Activated T-cell treated with anti-CD3 and anti-CD28 coated beads, Interleukin-2, amount 50 U/mL, for 72 hours (primary cell): ENCODE data around the gene TGDS. TPM values are rescaled to one million over a fixed set of nuclear protein-coding genes. Genes with fewer than 3 reads are reported as not detected.

Experiments used
- ATAC-seq, 2 donors: fragments of 150-1000 bp; cut with Tn5 transposase; replicated peaks in 1 of 2; 2 replicates each; pipeline ENCODE4 v1.10.0; 2021; ENCODE audit warnings: moderate library complexity in 2 of 2, mild to moderate bottlenecking in 1 of 2
- DNase-seq, 2 donors: peaks; one replicate each; pipeline ENCODE4 v3.0.0; 2021 to 2022; ENCODE audit warnings: mixed read lengths in 1 of 2
- H3K27ac Mint-ChIP-seq: one replicate; pipeline ENCODE4 v1.8.0; 2022; ENCODE audit warnings: mild to moderate bottlenecking, moderate library complexity, mixed read lengths
- H3K27me3 Mint-ChIP-seq: one replicate; pipeline ENCODE4 v1.8.0; 2022; ENCODE audit warnings: low read depth, mixed read lengths
- H3K36me3 Mint-ChIP-seq, 2 donors: one replicate each; pipeline ENCODE4 v1.8.0; 2022; ENCODE audit warnings: mixed read lengths in 2 of 2, mild to moderate bottlenecking in 1 of 2; ENCODE audit not compliant: insufficient read depth in 2 of 2
- H3K4me1 Mint-ChIP-seq: one replicate; pipeline ENCODE4 v1.8.0; 2022; ENCODE audit warnings: low read depth, mixed read lengths
- H3K4me3 Mint-ChIP-seq, 2 donors: one replicate each; pipeline ENCODE4 v1.8.0; 2022; ENCODE audit warnings: mild to moderate bottlenecking in 2 of 2, mixed read lengths in 2 of 2, moderate library complexity in 2 of 2
- H3K9me3 Mint-ChIP-seq, 2 donors: one replicate each; pipeline ENCODE4 v1.8.0; 2022; ENCODE audit warnings: mixed read lengths in 2 of 2
- total RNA-seq, 2 donors: library from RNA; stranded (reverse); gene quantifications; one replicate each; pipeline ENCODE4 v1.2.3, GENCODE V29; 2022

TGDS gene
- total RNA-seq, 2 donors from 2014 or later, result 20.7 to 21.1 TPM

- DNase-seq, result no peak
- Mint-ChIP-seq H3K27ac (no peak overlapping the region), H3K36me3 (peaks cover 4 to 8% of the 10 kb centered on the region in 2 donors), H3K4me3 (no peak overlapping the region), H3K27me3 (no peaks in the 10 kb centered on the region), H3K4me1 (peaks cover 8% of the 10 kb centered on the region), H3K9me3 (no peaks in the 10 kb centered on the region)
- ATAC-seq, result no peak
These were observed 17.1 kb upstream of the TGDS start for GRCh38 chr13:94613051-94613450.

DNA sequence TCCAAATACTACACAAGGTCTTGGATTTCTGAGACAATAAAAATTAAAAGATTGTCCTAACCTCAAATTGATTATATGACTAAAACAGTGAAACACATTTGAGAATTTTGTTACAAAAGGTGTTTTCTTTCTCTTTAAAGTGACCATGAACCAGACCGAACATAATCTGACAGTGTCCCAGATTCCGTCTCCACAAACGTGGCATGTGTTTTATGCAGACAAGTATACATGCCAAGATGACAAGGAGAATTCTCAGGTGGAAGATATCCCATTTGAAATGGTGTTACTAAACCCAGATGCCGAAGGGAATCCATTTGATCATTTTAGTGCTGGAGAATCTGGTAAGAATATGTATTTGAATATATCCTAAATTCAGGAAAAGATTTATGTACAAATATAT, 16.1 kb upstream of the TGDS start:
- no peak overlapping the region for H3K4me3 Mint-ChIP-seq
- ATAC-seq (no peak), DNase-seq (no peak)
- peaks cover 4 to 8% of the 10 kb centered on the region in 2 donors for H3K36me3 Mint-ChIP-seq
- no peaks in the 10 kb centered on the region for H3K9me3 Mint-ChIP-seq
- H3K4me1 Mint-ChIP-seq, result peaks cover 18% of the 10 kb centered on the region
- no peaks in the 10 kb centered on the region for H3K27me3 Mint-ChIP-seq
- H3K27ac Mint-ChIP-seq, result peak overlapping the region; percentile 24

DNA sequence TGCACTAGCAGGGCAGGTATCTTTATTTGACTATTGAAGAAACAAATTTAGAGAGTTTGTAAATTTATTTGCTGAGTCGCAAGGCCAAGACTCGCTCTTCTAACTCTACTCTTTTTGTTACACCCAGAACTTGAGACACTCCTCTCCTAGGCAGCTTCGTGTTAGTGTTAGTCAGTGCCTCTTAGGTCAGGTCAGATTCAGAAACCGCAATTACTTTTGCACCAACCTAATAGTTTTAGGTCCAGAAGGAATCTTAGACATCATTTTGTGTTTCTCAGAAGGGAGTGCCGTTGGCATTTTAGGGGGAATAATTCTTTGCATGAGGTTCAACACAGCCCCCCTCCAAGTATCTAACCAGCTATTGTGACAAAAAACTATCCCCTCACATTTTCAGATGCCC, 14.5 kb upstream of the TGDS start:
- no peak for ATAC-seq
- DNase-seq, result no peak
- Mint-ChIP-seq H3K36me3 (peaks cover 4 to 13% of the 10 kb centered on the region in 2 donors), H3K27ac (peak overlapping the region; percentile 63), H3K27me3 (no peaks in the 10 kb centered on the region), H3K9me3 (no peaks in the 10 kb centered on the region), H3K4me1 (peaks cover 26% of the 10 kb centered on the region), H3K4me3 (no peak overlapping the region)

- H3K9me3 Mint-ChIP-seq, result no peaks in the 10 kb centered on the region
- H3K27me3 Mint-ChIP-seq, result no peaks in the 10 kb centered on the region
- ATAC-seq (no peak), DNase-seq (no peak)
- H3K4me3 Mint-ChIP-seq, result no peak overlapping the region
- no peak overlapping the region for H3K27ac Mint-ChIP-seq
- peaks cover 2 to 13% of the 10 kb centered on the region in 2 donors for H3K36me3 Mint-ChIP-seq
- H3K4me1 Mint-ChIP-seq, result peaks cover 21% of the 10 kb centered on the region
These were observed 13.2 kb upstream of the TGDS start for GRCh38 chr13:94609196-94609595.

DNA sequence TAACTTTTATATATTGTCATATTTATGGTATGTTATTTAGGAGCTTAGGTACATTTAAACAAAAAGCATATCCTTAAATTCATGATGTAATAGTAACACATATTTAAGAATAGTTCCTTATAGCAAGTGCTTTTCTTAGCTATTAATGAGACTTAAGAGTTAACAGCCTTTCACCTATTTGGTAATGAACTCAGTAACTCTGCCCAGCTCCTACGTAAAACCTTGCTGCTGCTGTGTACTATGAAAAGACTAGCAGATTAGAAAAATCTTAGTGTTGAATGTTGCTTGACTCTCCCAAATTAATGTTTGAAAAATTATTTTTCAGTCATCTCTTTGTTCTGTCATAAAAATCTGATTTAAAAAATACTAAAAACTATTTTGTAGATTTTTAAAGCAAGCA, 12.6 kb upstream of the TGDS start:
- H3K9me3 Mint-ChIP-seq, result no peaks in the 10 kb centered on the region
- peaks cover 21% of the 10 kb centered on the region for H3K4me1 Mint-ChIP-seq
- H3K4me3 Mint-ChIP-seq, result no peak overlapping the region
- H3K27me3 Mint-ChIP-seq, result no peaks in the 10 kb centered on the region
- peaks cover 2 to 13% of the 10 kb centered on the region in 2 donors for H3K36me3 Mint-ChIP-seq
- no peak for ATAC-seq
- DNase-seq, result no peak
- H3K27ac Mint-ChIP-seq, result no peak overlapping the region

GRCh38 chr13:94607939-94608338, 12.0 kb upstream of the TGDS start:
- ATAC-seq (no peak), DNase-seq (no peak)
- H3K4me3 Mint-ChIP-seq, result no peak overlapping the region
- peaks cover 2 to 13% of the 10 kb centered on the region in 2 donors for H3K36me3 Mint-ChIP-seq
- no peaks in the 10 kb centered on the region for H3K27me3 Mint-ChIP-seq
- peak overlapping the region; percentile 34 for H3K27ac Mint-ChIP-seq
- peaks cover 24% of the 10 kb centered on the region for H3K4me1 Mint-ChIP-seq
- no peaks in the 10 kb centered on the region for H3K9me3 Mint-ChIP-seq

DNA sequence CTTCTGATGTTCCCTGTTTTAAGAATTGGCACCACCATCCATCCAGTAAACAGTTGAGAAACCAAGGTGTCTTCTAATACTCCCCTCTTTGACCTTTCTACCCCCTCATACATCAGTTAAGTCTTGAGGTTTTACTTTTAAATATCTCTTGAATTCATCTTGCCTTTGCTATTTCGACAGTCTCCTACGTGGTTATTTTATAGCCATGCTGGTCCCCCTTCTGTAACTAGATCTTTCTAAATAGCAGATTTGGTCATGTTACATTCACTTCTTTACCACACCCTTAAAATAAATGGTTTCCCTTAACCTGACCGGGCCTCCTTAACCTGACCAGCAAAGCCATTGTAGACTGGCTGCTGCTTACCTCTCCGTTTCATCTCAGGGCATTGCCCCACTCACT, 11.1 kb upstream of the TGDS start:
- no peaks in the 10 kb centered on the region for H3K27me3 Mint-ChIP-seq
- H3K27ac Mint-ChIP-seq, result peak overlapping the region; percentile 68
- no peaks in the 10 kb centered on the region for H3K9me3 Mint-ChIP-seq
- peaks cover 2 to 13% of the 10 kb centered on the region in 2 donors for H3K36me3 Mint-ChIP-seq
- H3K4me3 Mint-ChIP-seq, result no peak overlapping the region
- H3K4me1 Mint-ChIP-seq, result peaks cover 29% of the 10 kb centered on the region
- ATAC-seq (no peak), DNase-seq (no peak)

DNA sequence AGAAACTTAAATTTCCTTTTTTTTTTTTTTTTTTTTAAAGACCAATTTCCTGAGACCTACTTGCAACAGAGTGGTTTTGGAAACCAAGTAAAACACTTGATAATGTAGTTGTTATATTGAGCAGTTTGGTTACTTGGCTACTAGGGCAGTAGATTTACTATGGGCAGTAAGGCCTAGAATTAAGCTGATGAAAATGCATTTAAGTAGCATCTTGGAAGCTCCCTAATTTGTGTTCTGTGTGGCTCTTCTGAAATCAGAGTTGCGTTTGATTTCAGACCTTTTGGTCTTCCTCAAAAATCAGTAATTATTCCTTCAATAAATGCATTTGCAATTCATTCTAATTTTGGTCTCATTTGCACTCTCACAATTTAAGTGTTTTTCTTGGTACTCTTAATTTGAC, 6.5 kb upstream of the TGDS start:
- H3K9me3 Mint-ChIP-seq, result peaks cover 3 to 5% of the 10 kb centered on the region in 2 donors
- peak overlapping the region; percentile 88 for H3K27ac Mint-ChIP-seq
- DNase-seq, result no peak
- H3K4me1 Mint-ChIP-seq, result peaks cover 29% of the 10 kb centered on the region
- no peak for ATAC-seq
- H3K4me3 Mint-ChIP-seq, result peak overlapping the region; percentile 84 to 87
- H3K27me3 Mint-ChIP-seq, result no peaks in the 10 kb centered on the region
- H3K36me3 Mint-ChIP-seq, result peaks cover 4 to 11% of the 10 kb centered on the region in 2 donors

DNA sequence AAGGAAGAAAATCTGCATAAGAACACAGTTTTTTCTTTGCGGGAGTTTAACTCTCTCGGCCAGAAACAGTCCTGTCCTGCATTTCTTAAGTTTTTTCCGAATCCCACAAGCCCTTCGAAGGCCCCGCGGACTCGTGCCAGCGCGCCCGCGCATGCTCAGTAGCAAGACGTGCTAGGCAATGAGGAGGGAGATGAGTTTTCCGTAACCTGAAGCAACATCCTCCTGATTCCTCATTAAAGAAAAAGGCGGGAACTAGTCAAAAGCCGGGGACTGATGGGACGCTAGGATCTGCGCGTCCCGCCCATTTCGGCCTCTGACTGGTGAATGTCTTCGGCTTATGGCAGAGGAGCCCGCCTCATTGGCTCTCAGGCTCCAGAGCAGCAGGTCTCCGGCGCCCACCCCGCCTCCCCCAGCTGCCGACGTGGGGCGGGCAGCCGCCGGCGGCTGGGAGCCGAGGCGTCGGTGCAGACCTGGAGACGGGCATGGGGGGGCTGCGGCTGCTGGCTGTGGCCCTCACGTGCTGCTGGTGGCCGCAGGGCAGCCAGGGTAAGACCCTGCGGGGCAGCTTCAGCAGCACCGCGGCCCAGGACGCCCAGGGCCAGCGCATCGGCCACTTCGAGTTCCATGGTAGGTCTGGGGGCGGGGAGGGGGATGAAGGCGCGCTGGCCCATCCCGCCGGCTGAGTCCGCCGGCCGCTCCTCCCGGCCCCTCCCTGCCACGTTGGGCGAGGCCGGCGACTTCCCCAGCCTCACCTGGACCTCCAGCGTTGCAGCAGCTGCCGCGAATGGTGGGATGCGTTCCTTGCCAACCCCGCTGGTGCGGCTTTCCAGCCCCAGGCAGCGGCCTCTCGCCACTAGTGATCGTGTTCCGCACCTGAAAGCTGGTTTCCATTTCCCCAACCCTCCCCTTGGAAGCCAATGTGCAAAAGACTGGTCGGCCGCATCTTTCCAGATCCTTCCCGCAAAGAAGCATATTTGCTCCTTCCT, 5.8 kb upstream of the TGDS start, which contains the start of gene GPR180:
TSS of gene GPR180 (plus strand) at position 412 of the 986 bp plus-strand sequence. CDS start at position 483, 71 bp downstream.
- DNase-seq, result peak; percentile 90 to 92
- H3K4me1 Mint-ChIP-seq, result peaks cover 27% of the 10 kb centered on the region
- peaks cover 5 to 6% of the 10 kb centered on the region in 2 donors for H3K9me3 Mint-ChIP-seq
- H3K27me3 Mint-ChIP-seq, result no peaks in the 10 kb centered on the region
- peak; percentile 100 for ATAC-seq
- H3K36me3 Mint-ChIP-seq, result peaks cover 4 to 9% of the 10 kb centered on the region in 2 donors
- H3K4me3 Mint-ChIP-seq, result peak within 1 kb of the TSS; percentile 84 to 87
- peak within 1 kb of the TSS; percentile 88 for H3K27ac Mint-ChIP-seq

DNA sequence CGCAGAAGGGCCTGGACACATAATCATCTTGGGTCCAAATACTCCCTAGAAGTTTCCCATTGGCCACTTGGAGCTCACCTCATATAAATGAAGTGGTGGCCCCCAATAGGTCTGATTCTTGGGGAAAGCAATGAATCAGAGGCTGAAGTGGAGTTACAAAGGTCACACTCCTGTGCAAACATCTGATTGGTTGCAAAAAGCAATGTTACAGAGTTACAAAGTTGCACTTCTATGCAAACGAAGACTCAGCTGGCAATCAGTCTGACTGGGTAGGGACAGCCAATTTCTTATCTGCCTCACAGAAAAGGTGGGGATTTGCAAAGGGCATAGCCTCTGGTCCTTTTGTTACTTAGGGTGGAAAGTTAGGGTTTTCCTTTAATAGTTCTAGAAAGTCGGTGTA, 3.9 kb upstream of the TGDS start:
- ATAC-seq, result no peak
- H3K4me3 Mint-ChIP-seq, result no peak overlapping the region
- H3K27ac Mint-ChIP-seq, result no peak overlapping the region
- no peaks in the 10 kb centered on the region for H3K27me3 Mint-ChIP-seq
- no peak for DNase-seq
- peaks cover 5 to 6% of the 10 kb centered on the region in 2 donors for H3K9me3 Mint-ChIP-seq
- peaks cover 12% of the 10 kb centered on the region in 2 donors for H3K36me3 Mint-ChIP-seq
- H3K4me1 Mint-ChIP-seq, result peaks cover 32% of the 10 kb centered on the region

DNA sequence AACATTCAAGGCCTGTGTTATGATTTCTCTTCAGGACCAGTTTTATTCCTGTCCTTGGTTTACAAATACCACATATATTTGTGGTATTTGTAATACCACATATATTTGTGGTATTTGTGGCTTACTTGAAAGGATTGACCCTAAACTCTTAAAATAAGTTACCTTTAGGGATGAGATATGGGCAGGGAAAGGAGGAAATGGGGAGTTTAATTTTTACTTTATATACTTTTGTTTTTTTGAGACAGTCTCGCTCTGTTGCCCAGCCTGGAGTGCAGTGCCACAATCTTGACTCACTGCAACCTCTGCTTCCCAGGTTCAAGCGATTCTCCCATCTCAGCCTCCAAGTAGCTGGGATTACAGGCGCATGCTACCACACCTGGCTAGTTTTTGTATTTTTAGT, 2.3 kb upstream of the TGDS start:
- peaks cover 5 to 6% of the 10 kb centered on the region in 2 donors for H3K9me3 Mint-ChIP-seq
- DNase-seq (no peak), ATAC-seq (no peak)
- no peak overlapping the region for H3K27ac Mint-ChIP-seq
- peaks cover 45% of the 10 kb centered on the region for H3K4me1 Mint-ChIP-seq
- no peak overlapping the region for H3K4me3 Mint-ChIP-seq
- no peaks in the 10 kb centered on the region for H3K27me3 Mint-ChIP-seq
- H3K36me3 Mint-ChIP-seq, result peaks cover 12 to 14% of the 10 kb centered on the region in 2 donors

DNA sequence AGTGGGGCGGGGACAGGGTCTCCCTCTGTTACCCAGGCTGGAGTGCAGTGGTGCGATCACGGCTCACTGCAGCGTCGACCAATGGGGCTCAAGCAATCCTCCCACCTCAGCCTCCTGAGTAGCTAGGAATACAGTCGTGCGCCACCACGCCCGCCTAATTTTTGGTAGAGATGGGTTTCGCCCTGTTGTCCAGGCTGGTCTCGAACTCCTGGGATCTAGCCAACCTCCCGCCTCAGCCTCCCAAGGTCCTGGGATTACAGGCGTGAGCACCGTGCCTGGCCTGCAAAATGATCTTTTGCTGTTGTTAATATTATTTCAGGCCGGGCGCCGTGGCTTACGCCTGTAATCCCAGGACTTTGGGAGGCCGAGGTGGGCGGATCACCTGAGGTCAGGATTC, 621 bp upstream of the TGDS start:
- Mint-ChIP-seq H3K4me3 (peak overlapping the region; percentile 92), H3K27me3 (no peaks in the 10 kb centered on the region), H3K27ac (peak overlapping the region; percentile 92), H3K9me3 (peaks cover 5 to 6% of the 10 kb centered on the region in 2 donors), H3K4me1 (peaks cover 46% of the 10 kb centered on the region), H3K36me3 (peaks cover 14 to 17% of the 10 kb centered on the region in 2 donors)
- no peak for ATAC-seq
- DNase-seq, result no peak
